GM12878 (cell line): Measurements from ENCODE around the gene SHC3. TPM values are rescaled to one million over a fixed set of nuclear protein-coding genes. Genes with fewer than 3 reads are reported as not detected.

Experiments used
- ATAC-seq: fragments of 200-7000 bp; cut with Tn5 transposase; 3 replicates; pipeline ENCODE4 v1.9.1; 2020; ENCODE audit warnings: mild to moderate bottlenecking, moderate library complexity
- BruUV-seq: library from RNA; stranded (reverse); fragments of 400-500 nt; replicated peaks from 2 replicates; lab custom pipeline; 2021; lab: Mats Ljungman, UMichigan
- CTCF ChIA-PET: fragments of 300-600 bp; sonication (Branson Sonifier 250); formaldehyde crosslinking; extraction: SDS; loops from one replicate; lab custom pipeline; 2021; ENCODE audit warnings: inconsistent platforms; lab: Yijun Ruan, JAX
- POLR2A ChIA-PET: fragments of 350-600 bp; formaldehyde crosslinking; extraction: SDS; loops from one replicate; lab custom pipeline; 2021; ENCODE audit warnings: inconsistent platforms; lab: Charles Lee
- RAD21 ChIA-PET: fragments of 300-600 bp; sonication (Branson Sonifier 250); formaldehyde crosslinking; loops from one replicate; lab custom pipeline; 2023; ENCODE audit warnings: antibody characterized with exemption; ENCODE audit not compliant: unreplicated experiment; lab: Charles Lee
- SMC1A ChIA-PET: fragments of 300-600 bp; sonication (Branson Sonifier 250); formaldehyde crosslinking; loops from one replicate; lab custom pipeline; 2023; ENCODE audit not compliant: unreplicated experiment, uncharacterized antibody; lab: Charles Lee
- DNase-seq: peaks from one replicate; pipeline ENCODE4 v3.0.0-alpha.2; 2011; ENCODE audit warnings: low read depth, low spot score
- FAIRE-seq: peaks from 3 replicates; lab custom pipeline; 2011; peaks lifted over from hg19 to GRCh38; lab: Jason Lieb, UNC
- H2AFZ ChIP-seq: 2 replicates; pipeline ENCODE4 v1.6.0; 2011; ENCODE audit warnings: low read depth, low read length, control low read depth; ENCODE audit not compliant: control insufficient read depth
- H3K27ac ChIP-seq: 2 replicates; pipeline ENCODE4 v1.5.1; 2011; ENCODE audit warnings: control low read depth; ENCODE audit not compliant: control insufficient read depth, insufficient read depth
- H3K27me3 ChIP-seq, 2 experiments: replicated peaks in 1 of 2; 2 replicates each; pipeline versions ENCODE4 v1.6.0 to v1.6.1; 2011; ENCODE audit warnings: low read length in 1 of 2; ENCODE audit not compliant: control insufficient read depth in 2 of 2, insufficient read depth in 2 of 2
- H3K36me3 ChIP-seq, 2 experiments: 2 replicates each; pipeline ENCODE4 v1.5.1; 2011; ENCODE audit warnings: low read length in 1 of 2; ENCODE audit not compliant: control insufficient read depth in 2 of 2, insufficient read depth in 2 of 2
- H3K4me1 ChIP-seq: 2 replicates; pipeline ENCODE4 v1.6.1; 2011; ENCODE audit warnings: mild to moderate bottlenecking, low read length, moderate library complexity, mixed read lengths; ENCODE audit not compliant: control insufficient read depth, insufficient read depth
- H3K4me2 ChIP-seq: 2 replicates; pipeline ENCODE4 v1.6.0; 2011; ENCODE audit warnings: control low read depth; ENCODE audit not compliant: control insufficient read depth, insufficient read depth
- H3K4me3 ChIP-seq: fragments of 200-600 bp; sonication (generic); 2 replicates; pipeline ENCODE4 v1.5.1; 2016
- H3K79me2 ChIP-seq: 2 replicates; pipeline ENCODE4 v1.6.0; 2011; ENCODE audit warnings: low read length; ENCODE audit not compliant: control insufficient read depth, insufficient read depth
- H3K9ac ChIP-seq: 2 replicates; pipeline ENCODE4 v1.8.0; 2011; ENCODE audit warnings: low read length, control low read depth, mixed read lengths; ENCODE audit not compliant: control insufficient read depth, insufficient read depth
- H3K9me3 ChIP-seq: replicated peaks from 3 replicates; pipeline ENCODE4 v1.5.1; 2011; ENCODE audit warnings: mild to moderate bottlenecking, low read length; ENCODE audit not compliant: control insufficient read depth, insufficient read depth
- H4K20me1 ChIP-seq: 2 replicates; pipeline ENCODE4 v1.6.0; 2011; ENCODE audit not compliant: control insufficient read depth, insufficient read depth
- CBX5 ChIP-seq: sonication (generic); IDR thresholded peaks from 2 replicates; pipeline ENCODE4 v1.6.1; 2016; ENCODE audit warnings: low read depth, moderate library complexity, mild to moderate bottlenecking, inconsistent platforms
- IRF4 ChIP-seq: IDR thresholded peaks from 2 replicates; pipeline ENCODE4 v1.6.1; 2011; ENCODE audit warnings: low read depth, low read length
- JUNB ChIP-seq: IDR thresholded peaks from 2 replicates; pipeline ENCODE4 v1.6.1; 2016; ENCODE audit warnings: antibody characterized with exemption, mild to moderate bottlenecking
- KLF5 ChIP-seq: fragments of 450-650 bp; IDR thresholded peaks from 2 replicates; pipeline ENCODE4 v1.6.1; 2014; ENCODE audit warnings: mild to moderate bottlenecking; ENCODE audit not compliant: partially characterized antibody
- NFYA ChIP-seq: IDR thresholded peaks from 2 replicates; pipeline ENCODE4 v1.6.1; 2011; ENCODE audit warnings: low read depth, mild to moderate bottlenecking, low read length, improper control_type of control experiment, borderline replicate concordance
- NRF1 ChIP-seq: conservative IDR thresholded peaks from 2 replicates; pipeline ENCODE4 v1.6.1; 2011; ENCODE audit warnings: mild to moderate bottlenecking, low read depth, low read length, improper control_type of control experiment
- POU2F2 ChIP-seq: IDR thresholded peaks from 3 replicates; pipeline ENCODE4 v1.6.1; 2011; ENCODE audit warnings: low read depth, mild to moderate bottlenecking, low read length, borderline replicate concordance
- RB1 ChIP-seq: fragments of 450-650 bp; formaldehyde crosslinking; IDR thresholded peaks from 2 replicates; pipeline ENCODE4 v1.6.1; 2017; ENCODE audit warnings: mild to moderate bottlenecking, borderline replicate concordance
- SRF ChIP-seq, 2 experiments: IDR thresholded peaks; 2 replicates each; pipeline ENCODE4 v1.6.1; 2011; ENCODE audit warnings: low read depth in 2 of 2, low read length in 2 of 2, mild to moderate bottlenecking in 1 of 2, moderate library complexity in 1 of 2
- TARDBP ChIP-seq: IDR thresholded peaks from 2 replicates; pipeline ENCODE4 v1.6.1; 2016; ENCODE audit warnings: borderline replicate concordance
- TCF12 ChIP-seq: IDR thresholded peaks from 2 replicates; pipeline ENCODE4 v1.6.1; 2011; ENCODE audit warnings: low read depth, mild to moderate bottlenecking, low read length
- WGBS: methylation state at CpG from one replicate; pipeline ENCODE4 v1.1.6; 2016; ENCODE audit warnings: low lambda C conversion rate; ENCODE audit not compliant: insufficient replicate concordance, insufficient coverage; ENCODE audit errors: missing lambda C conversion rate; 5-methylcytosine and 5-hydroxymethylcytosine counted together
- in situ Hi-C: fragments of 300-500 bp; cut with MboI; formaldehyde crosslinking; loops from 9 replicates; pipeline ENCODE4 v1.14.3; 2018; ENCODE audit warnings: mixed read lengths
- intact Hi-C: fragments of 100-400 bp; cut with micrococcal nuclease; formaldehyde crosslinking; loops from one replicate; pipeline ENCODE4 v1.14.2; 2022; ENCODE audit not compliant: unreplicated experiment
- polyA plus RNA-seq, 11 experiments: library from polyadenylated mRNA; depleted of rRNA in 4 of 11; unstranded in 6 of 11; stranded (reverse) in 5 of 11; fragments of >200 nt; fragmentation: Nextera tagmentation in 4 of 11; fragmentation: Illumina TruSeq in 1 of 11; extraction: Ambion mirVana in 4 of 11; extraction: Trizol in 1 of 11; gene quantifications; 1 replicate in 1 of 11; 2 replicates in 10 of 11; pipeline versions ENCODE4 v1.2.1 to v1.2.3, GENCODE V29; 2011 to 2016; ENCODE audit warnings: inconsistent platforms in 2 of 11, missing spikeins in 2 of 11, low read depth in 1 of 11
- total RNA-seq, 4 experiments: library from RNA; depleted of rRNA in 3 of 4; stranded (reverse); fragments of >200 nt in 3 of 4; fragmentation: Illumina TruSeq in 1 of 4; extraction: Trizol in 1 of 4; gene quantifications; 2 replicates each; pipeline versions ENCODE4 v1.2.1 to v1.2.3, GENCODE V29; 2013 to 2021
- TF ChIP-seq, protein P1 (sequence below): fragments of 450-650 bp; IDR thresholded peaks from 2 replicates; pipeline ENCODE4 v1.6.1; 2016; ENCODE audit warnings: mild to moderate bottlenecking, moderate library complexity, borderline replicate concordance
- TF ChIP-seq, protein P2 (sequence below): fragments of 450-650 bp; formaldehyde crosslinking; IDR thresholded peaks from 2 replicates; pipeline ENCODE4 v1.4.0; 2022; ENCODE audit warnings: mild to moderate bottlenecking, moderate library complexity
- TF ChIP-seq, protein P3 (sequence below): fragments of 150-350 bp; IDR thresholded peaks from 2 replicates; pipeline ENCODE4 v1.6.1; 2014; ENCODE audit warnings: mild to moderate bottlenecking, low read depth, low read length
- TF ChIP-seq, protein P4 (sequence below): fragments of 450-650 bp; IDR thresholded peaks from 2 replicates; pipeline ENCODE4 v1.6.1; 2017; ENCODE audit warnings: low read depth, mild to moderate bottlenecking, moderate library complexity

The SHC3 gene
- total and polyA plus RNA-seq, 10 of the 15 experiments (the other 5 are each of a cell fraction or from before 2014, with no cell fraction given), result 0.01 to 0.06 TPM; not detected in 8

DNA sequence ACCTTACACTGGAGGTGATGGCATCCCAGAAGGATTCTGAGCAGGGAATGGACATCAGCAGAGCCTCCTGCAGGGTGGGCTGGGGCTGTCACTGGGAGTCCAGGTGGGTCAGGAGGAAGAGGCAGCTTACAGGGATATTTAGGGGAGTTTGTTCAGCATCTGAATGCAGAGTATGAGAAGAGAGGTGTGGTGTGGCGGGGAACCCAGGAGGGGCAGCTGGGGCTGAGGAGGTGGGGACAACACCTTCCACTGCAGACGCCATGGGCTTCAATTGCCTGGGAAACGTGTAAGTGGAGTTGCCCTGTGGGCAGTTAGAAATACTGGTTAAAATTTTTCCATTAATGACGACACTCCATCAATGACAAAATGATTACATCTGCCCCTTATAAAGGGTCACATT is 153.9 kb downstream of the SHC3 start:
- Histone ChIP-seq H3K9me3 (no peaks in the 10 kb centered on the region), H2AFZ (no peak overlapping the region), H3K9ac (no peak overlapping the region), H4K20me1 (no peaks in the 10 kb centered on the region), H3K36me3 (no peaks in the 10 kb centered on the region), H3K27me3 (no peaks in the 10 kb centered on the region), H3K4me1 (no peaks in the 10 kb centered on the region), H3K4me3 (no peak overlapping the region), H3K27ac (no peak overlapping the region), H3K79me2 (no peaks in the 10 kb centered on the region), H3K4me2 (no peak overlapping the region)
- no peak for DNase-seq
- ChIA-PET RAD21 (no interaction called here), SMC1A (no interaction called here), POLR2A (no interaction called here), CTCF (no interaction called here)
- in situ Hi-C loops (no loop called here), intact Hi-C loops (no loop called here)
- BruUV-seq, result no TSS peak
- TF ChIP-seq NRF1, result no peak
- TF ChIP-seq, protein P1, sequence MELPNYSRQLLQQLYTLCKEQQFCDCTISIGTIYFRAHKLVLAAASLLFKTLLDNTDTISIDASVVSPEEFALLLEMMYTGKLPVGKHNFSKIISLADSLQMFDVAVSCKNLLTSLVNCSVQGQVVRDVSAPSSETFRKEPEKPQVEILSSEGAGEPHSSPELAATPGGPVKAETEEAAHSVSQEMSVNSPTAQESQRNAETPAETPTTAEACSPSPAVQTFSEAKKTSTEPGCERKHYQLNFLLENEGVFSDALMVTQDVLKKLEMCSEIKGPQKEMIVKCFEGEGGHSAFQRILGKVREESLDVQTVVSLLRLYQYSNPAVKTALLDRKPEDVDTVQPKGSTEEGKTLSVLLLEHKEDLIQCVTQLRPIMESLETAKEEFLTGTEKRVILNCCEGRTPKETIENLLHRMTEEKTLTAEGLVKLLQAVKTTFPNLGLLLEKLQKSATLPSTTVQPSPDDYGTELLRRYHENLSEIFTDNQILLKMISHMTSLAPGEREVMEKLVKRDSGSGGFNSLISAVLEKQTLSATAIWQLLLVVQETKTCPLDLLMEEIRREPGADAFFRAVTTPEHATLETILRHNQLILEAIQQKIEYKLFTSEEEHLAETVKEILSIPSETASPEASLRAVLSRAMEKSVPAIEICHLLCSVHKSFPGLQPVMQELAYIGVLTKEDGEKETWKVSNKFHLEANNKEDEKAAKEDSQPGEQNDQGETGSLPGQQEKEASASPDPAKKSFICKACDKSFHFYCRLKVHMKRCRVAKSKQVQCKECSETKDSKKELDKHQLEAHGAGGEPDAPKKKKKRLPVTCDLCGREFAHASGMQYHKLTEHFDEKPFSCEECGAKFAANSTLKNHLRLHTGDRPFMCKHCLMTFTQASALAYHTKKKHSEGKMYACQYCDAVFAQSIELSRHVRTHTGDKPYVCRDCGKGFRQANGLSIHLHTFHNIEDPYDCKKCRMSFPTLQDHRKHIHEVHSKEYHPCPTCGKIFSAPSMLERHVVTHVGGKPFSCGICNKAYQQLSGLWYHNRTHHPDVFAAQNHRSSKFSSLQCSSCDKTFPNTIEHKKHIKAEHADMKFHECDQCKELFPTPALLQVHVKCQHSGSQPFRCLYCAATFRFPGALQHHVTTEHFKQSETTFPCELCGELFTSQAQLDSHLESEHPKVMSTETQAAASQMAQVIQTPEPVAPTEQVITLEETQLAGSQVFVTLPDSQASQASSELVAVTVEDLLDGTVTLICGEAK, result no peak
- no peak for TF ChIP-seq IRF4
- no peak for TF ChIP-seq KLF5
- TF ChIP-seq TARDBP, result no peak
- TF ChIP-seq NFYA, result no peak
- TF ChIP-seq, protein P2, sequence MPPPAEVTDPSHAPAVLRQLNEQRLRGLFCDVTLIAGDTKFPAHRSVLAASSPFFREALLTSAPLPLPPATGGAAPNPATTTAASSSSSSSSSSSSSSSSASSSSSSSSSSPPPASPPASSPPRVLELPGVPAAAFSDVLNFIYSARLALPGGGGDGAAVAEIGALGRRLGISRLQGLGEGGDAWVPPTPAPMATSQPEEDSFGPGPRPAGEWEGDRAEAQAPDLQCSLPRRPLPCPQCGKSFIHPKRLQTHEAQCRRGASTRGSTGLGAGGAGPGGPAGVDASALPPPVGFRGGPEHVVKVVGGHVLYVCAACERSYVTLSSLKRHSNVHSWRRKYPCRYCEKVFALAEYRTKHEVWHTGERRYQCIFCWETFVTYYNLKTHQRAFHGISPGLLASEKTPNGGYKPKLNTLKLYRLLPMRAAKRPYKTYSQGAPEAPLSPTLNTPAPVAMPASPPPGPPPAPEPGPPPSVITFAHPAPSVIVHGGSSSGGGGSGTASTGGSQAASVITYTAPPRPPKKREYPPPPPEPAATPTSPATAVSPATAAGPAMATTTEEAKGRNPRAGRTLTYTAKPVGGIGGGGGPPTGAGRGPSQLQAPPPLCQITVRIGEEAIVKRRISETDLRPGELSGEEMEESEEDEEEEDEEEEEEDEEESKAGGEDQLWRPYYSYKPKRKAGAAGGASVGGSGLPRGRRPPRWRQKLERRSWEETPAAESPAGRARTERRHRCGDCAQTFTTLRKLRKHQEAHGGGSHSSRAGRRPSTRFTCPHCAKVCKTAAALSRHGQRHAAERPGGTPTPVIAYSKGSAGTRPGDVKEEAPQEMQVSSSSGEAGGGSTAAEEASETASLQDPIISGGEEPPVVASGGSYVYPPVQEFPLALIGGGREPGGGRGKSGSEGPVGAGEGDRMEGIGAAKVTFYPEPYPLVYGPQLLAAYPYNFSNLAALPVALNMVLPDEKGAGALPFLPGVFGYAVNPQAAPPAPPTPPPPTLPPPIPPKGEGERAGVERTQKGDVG (CRISPR knock-in tag), result no peak
- no peak for TF ChIP-seq SRF (IDR thresholded peaks at IDR 0.05; ENCODE audit: low read depth in 2 of 2, low read length in 2 of 2)
- TF ChIP-seq, protein P3, sequence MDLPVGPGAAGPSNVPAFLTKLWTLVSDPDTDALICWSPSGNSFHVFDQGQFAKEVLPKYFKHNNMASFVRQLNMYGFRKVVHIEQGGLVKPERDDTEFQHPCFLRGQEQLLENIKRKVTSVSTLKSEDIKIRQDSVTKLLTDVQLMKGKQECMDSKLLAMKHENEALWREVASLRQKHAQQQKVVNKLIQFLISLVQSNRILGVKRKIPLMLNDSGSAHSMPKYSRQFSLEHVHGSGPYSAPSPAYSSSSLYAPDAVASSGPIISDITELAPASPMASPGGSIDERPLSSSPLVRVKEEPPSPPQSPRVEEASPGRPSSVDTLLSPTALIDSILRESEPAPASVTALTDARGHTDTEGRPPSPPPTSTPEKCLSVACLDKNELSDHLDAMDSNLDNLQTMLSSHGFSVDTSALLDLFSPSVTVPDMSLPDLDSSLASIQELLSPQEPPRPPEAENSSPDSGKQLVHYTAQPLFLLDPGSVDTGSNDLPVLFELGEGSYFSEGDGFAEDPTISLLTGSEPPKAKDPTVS, result no peak
- TF ChIP-seq TCF12, result no peak
- TF ChIP-seq POU2F2, result no peak
- TF ChIP-seq RB1, result no peak
- TF ChIP-seq CBX5, result no peak
- no peak for TF ChIP-seq JUNB
- TF ChIP-seq, protein P4, sequence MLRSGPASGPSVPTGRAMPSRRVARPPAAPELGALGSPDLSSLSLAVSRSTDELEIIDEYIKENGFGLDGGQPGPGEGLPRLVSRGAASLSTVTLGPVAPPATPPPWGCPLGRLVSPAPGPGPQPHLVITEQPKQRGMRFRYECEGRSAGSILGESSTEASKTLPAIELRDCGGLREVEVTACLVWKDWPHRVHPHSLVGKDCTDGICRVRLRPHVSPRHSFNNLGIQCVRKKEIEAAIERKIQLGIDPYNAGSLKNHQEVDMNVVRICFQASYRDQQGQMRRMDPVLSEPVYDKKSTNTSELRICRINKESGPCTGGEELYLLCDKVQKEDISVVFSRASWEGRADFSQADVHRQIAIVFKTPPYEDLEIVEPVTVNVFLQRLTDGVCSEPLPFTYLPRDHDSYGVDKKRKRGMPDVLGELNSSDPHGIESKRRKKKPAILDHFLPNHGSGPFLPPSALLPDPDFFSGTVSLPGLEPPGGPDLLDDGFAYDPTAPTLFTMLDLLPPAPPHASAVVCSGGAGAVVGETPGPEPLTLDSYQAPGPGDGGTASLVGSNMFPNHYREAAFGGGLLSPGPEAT, result no peak
- 0% methylated on average over 4 of the region's 4 CpGs for WGBS
- FAIRE-seq, result no peak
- no peak for ATAC-seq
